A549 (cell line): ENCODE measurements around the gene AUH.

Experiments used
- CHD4 ChIP-seq: fragments of 200-600 bp; sonication (generic); IDR thresholded peaks from 2 replicates; pipeline ENCODE4 v1.6.1; 2016; ENCODE audit warnings: antibody characterized with exemption, mild to moderate bottlenecking, borderline replicate concordance
- JUN ChIP-seq, 2 experiments: fragments of >200 bp; sonication (Bioruptor Twin); formaldehyde crosslinking; IDR thresholded peaks; 2 replicates in 1 of 2; 3 replicates in 1 of 2; pipeline ENCODE4 v1.6.1; 2016 to 2017
- JUNB ChIP-seq: fragments of >200 bp; sonication (Bioruptor Twin); formaldehyde crosslinking; IDR thresholded peaks from 2 replicates; pipeline ENCODE4 v1.6.1; 2016
- NR3C1 ChIP-seq: fragments of >200 bp; sonication (Bioruptor Twin); formaldehyde crosslinking; IDR thresholded peaks from 3 replicates; pipeline ENCODE4 v1.6.1; 2017
- PBX3 ChIP-seq: IDR thresholded peaks from 2 replicates; pipeline ENCODE4 v1.6.1; 2012
- PHF8 ChIP-seq: fragments of 200-600 bp; sonication (generic); IDR thresholded peaks from 2 replicates; pipeline ENCODE4 v1.6.1; 2016; ENCODE audit warnings: low read depth, mild to moderate bottlenecking, antibody characterized with exemption, moderate library complexity, borderline replicate concordance
- POLR2A ChIP-seq: IDR thresholded peaks from 2 replicates; pipeline ENCODE4 v1.6.1; 2012; ENCODE audit warnings: mild to moderate bottlenecking, low read length
- POLR2AphosphoS2 ChIP-seq: conservative IDR thresholded peaks from 2 replicates; pipeline ENCODE4 v1.6.1; 2012; ENCODE audit warnings: low read length, improper control_type of control experiment, inconsistent platforms
- TF ChIP-seq, protein P1 (sequence below): fragments of >200 bp; sonication (Bioruptor Twin); formaldehyde crosslinking; IDR thresholded peaks from 3 replicates; pipeline ENCODE4 v1.5.1; 2016
- TF ChIP-seq, protein P2 (sequence below): fragments of 150-350 bp; IDR thresholded peaks from 2 replicates; pipeline ENCODE4 v1.6.1; 2014; ENCODE audit warnings: low read depth, mild to moderate bottlenecking, low read length

- TF ChIP-seq JUNB: no peak
- TF ChIP-seq, protein P1, sequence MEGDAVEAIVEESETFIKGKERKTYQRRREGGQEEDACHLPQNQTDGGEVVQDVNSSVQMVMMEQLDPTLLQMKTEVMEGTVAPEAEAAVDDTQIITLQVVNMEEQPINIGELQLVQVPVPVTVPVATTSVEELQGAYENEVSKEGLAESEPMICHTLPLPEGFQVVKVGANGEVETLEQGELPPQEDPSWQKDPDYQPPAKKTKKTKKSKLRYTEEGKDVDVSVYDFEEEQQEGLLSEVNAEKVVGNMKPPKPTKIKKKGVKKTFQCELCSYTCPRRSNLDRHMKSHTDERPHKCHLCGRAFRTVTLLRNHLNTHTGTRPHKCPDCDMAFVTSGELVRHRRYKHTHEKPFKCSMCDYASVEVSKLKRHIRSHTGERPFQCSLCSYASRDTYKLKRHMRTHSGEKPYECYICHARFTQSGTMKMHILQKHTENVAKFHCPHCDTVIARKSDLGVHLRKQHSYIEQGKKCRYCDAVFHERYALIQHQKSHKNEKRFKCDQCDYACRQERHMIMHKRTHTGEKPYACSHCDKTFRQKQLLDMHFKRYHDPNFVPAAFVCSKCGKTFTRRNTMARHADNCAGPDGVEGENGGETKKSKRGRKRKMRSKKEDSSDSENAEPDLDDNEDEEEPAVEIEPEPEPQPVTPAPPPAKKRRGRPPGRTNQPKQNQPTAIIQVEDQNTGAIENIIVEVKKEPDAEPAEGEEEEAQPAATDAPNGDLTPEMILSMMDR: no peak
- no peak for TF ChIP-seq POLR2AphosphoS2
- TF ChIP-seq CHD4: no peak
- TF ChIP-seq PBX3: no peak
- TF ChIP-seq PHF8: no peak
- no peak for TF ChIP-seq JUN (IDR thresholded peaks at IDR 0.05)
- TF ChIP-seq POLR2A: no peak
- TF ChIP-seq, protein P2, sequence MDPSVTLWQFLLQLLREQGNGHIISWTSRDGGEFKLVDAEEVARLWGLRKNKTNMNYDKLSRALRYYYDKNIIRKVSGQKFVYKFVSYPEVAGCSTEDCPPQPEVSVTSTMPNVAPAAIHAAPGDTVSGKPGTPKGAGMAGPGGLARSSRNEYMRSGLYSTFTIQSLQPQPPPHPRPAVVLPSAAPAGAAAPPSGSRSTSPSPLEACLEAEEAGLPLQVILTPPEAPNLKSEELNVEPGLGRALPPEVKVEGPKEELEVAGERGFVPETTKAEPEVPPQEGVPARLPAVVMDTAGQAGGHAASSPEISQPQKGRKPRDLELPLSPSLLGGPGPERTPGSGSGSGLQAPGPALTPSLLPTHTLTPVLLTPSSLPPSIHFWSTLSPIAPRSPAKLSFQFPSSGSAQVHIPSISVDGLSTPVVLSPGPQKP: no peak
- no peak for TF ChIP-seq NR3C1
Observed at GRCh38 chr9:91199739-91200497, 161.8 kb downstream of the AUH start.
